ENCODE measurements around the gene XYLT1.

Gene XYLT1

GRCh38 chr16:17125671-17126070, 345.1 kb downstream of the XYLT1 start (continued):
- TF ChIP-seq, protein P1, sequence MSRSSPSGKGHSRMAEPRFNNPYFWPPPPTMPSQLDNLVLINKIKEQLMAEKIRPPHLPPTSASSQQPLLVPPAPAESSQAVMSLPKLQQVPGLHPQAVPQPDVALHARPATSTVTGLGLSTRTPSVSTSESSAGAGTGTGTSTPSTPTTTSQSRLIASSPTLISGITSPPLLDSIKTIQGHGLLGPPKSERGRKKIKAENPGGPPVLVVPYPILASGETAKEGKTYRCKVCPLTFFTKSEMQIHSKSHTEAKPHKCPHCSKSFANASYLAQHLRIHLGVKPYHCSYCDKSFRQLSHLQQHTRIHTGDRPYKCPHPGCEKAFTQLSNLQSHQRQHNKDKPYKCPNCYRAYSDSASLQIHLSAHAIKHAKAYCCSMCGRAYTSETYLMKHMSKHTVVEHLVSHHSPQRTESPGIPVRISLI (tag by site-specific recombination; IDR thresholded peaks at IDR 0.05), result no peak
- no peak for TF ChIP-seq ZNF529 (tag by site-specific recombination; IDR thresholded peaks at IDR 0.05; ENCODE audit: insufficient replicate concordance)
- TF ChIP-seq, protein P2, sequence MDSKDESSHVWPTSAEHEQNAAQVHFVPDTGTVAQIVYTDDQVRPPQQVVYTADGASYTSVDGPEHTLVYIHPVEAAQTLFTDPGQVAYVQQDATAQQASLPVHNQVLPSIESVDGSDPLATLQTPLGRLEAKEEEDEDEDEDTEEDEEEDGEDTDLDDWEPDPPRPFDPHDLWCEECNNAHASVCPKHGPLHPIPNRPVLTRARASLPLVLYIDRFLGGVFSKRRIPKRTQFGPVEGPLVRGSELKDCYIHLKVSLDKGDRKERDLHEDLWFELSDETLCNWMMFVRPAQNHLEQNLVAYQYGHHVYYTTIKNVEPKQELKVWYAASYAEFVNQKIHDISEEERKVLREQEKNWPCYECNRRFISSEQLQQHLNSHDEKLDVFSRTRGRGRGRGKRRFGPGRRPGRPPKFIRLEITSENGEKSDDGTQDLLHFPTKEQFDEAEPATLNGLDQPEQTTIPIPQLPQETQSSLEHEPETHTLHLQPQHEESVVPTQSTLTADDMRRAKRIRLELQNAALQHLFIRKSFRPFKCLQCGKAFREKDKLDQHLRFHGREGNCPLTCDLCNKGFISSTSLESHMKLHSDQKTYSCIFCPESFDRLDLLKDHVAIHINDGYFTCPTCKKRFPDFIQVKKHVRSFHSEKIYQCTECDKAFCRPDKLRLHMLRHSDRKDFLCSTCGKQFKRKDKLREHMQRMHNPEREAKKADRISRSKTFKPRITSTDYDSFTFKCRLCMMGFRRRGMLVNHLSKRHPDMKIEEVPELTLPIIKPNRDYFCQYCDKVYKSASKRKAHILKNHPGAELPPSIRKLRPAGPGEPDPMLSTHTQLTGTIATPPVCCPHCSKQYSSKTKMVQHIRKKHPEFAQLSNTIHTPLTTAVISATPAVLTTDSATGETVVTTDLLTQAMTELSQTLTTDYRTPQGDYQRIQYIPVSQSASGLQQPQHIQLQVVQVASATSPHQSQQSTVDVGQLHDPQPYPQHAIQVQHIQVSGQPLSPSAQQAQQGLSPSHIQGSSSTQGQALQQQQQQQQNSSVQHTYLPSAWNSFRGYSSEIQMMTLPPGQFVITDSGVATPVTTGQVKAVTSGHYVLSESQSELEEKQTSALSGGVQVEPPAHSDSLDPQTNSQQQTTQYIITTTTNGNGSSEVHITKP (tag by site-specific recombination; IDR thresholded peaks at IDR 0.05), result no peak
- TF ChIP-seq ZNF670 (tag by site-specific recombination; IDR thresholded peaks at IDR 0.05; ENCODE audit: low read depth), result no peak
- no peak for TF ChIP-seq ZNF585B (tag by site-specific recombination; IDR thresholded peaks at IDR 0.05)

DNA sequence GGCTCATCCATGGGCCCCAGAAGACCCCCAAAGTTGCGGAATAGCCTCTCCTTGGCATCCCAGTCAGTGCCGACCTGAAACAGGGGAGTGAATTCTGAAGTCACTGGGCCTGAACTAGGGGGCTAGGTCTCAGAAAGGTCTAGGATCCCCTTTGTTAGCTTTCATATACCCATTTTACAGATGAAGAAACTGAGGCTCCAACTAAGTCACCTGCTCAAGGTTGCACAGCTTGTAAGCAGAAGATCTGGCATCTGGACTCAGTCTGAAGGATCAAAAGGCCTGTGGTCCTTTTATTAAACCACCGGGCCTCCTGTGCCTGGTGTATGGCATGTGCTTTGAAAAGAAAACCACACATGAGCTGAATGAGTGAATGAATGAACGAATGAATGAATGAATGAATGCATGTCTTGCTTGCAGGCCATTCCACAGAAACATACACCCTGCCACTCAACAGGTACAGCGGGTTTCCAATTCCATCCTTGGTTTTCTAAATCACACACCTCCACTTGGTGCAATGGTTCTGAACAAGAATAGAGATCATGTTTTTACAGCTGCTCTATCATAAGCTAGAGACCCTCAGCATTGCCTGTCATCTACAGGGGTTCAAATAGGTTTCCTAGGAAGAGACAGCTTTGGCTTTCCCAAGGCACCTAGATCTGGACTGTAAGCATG, 352.7 kb downstream of the XYLT1 start:
- POLR2A ChIA-PET, result no interaction called here
- Histone ChIP-seq H3K27ac (ENCODE audit: extremely low read depth, low read depth, low read length) (no peak overlapping the region), H3K4me3 (ENCODE audit: low read depth, low read length) (no peak overlapping the region), H3K4me1 (ENCODE audit: control insufficient read depth, insufficient read depth, low read length) (no peaks in the 10 kb centered on the region), H3K36me3 (ENCODE audit: control insufficient read depth in 2 of 2, insufficient read depth in 1 of 2, low read length in 2 of 2) (no peaks in the 10 kb centered on the region), H3K9me3 (ENCODE audit: control insufficient read depth, insufficient read depth, low read depth, low read length) (no peaks in the 10 kb centered on the region)
- CTCF ChIA-PET, result no interaction called here
- TF ChIP-seq ELK4 (IDR thresholded peaks at IDR 0.05; ENCODE audit: borderline replicate concordance, low read depth, low read length) (no peak), ZNF777 (tag by site-specific recombination; IDR thresholded peaks at IDR 0.05; ENCODE audit: borderline replicate concordance) (no peak), PRDM2 (tag by site-specific recombination; IDR thresholded peaks at IDR 0.05; ENCODE audit: borderline replicate concordance) (no peak), KLF9 (tag by site-specific recombination; IDR thresholded peaks at IDR 0.05; ENCODE audit: low read depth) (no peak), KLF16 (tag by site-specific recombination; IDR thresholded peaks at IDR 0.05) (no peak), HOXD13 (CRISPR knock-in tag; IDR thresholded peaks at IDR 0.05; ENCODE audit: borderline replicate concordance) (no peak), ZBTB48 (tag by site-specific recombination; IDR thresholded peaks at IDR 0.05) (no peak), GLI2 (tag by site-specific recombination; IDR thresholded peaks at IDR 0.05; ENCODE audit: borderline replicate concordance, low read depth) (no peak), HOXA7 (CRISPR knock-in tag; IDR thresholded peaks at IDR 0.05; ENCODE audit: borderline replicate concordance) (no peak), ZFP69B (tag by site-specific recombination; IDR thresholded peaks at IDR 0.05) (no peak), GLIS1 (tag by site-specific recombination; IDR thresholded peaks at IDR 0.05) (no peak), ZNF707 (tag by site-specific recombination; IDR thresholded peaks at IDR 0.05) (no peak), ZNF600 (tag by site-specific recombination; IDR thresholded peaks at IDR 0.05) (no peak), ZNF211 (tag by site-specific recombination; IDR thresholded peaks at IDR 0.05; ENCODE audit: low read depth) (no peak), ZNF132 (tag by site-specific recombination; IDR thresholded peaks at IDR 0.05; ENCODE audit: borderline replicate concordance) (no peak)
- TF ChIP-seq, protein P3, sequence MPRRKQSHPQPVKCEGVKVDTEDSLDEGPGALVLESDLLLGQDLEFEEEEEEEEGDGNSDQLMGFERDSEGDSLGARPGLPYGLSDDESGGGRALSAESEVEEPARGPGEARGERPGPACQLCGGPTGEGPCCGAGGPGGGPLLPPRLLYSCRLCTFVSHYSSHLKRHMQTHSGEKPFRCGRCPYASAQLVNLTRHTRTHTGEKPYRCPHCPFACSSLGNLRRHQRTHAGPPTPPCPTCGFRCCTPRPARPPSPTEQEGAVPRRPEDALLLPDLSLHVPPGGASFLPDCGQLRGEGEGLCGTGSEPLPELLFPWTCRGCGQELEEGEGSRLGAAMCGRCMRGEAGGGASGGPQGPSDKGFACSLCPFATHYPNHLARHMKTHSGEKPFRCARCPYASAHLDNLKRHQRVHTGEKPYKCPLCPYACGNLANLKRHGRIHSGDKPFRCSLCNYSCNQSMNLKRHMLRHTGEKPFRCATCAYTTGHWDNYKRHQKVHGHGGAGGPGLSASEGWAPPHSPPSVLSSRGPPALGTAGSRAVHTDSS (tag by site-specific recombination; IDR thresholded peaks at IDR 0.05), result no peak

Measured in HEK293 (cell line).